ENCODE results near the gene VSIG2. TPM values are rescaled to one million over a fixed set of nuclear protein-coding genes. Genes with fewer than 3 reads are reported as not detected.
A peak's percentile ranks its signal among the peaks of the same experiment; 100 is the strongest.

The VSIG2 gene
- total RNA-seq, 4 donors from 2014 or later: 0.58 to 3.2 (median 1.2) TPM; not detected in 1

DNA sequence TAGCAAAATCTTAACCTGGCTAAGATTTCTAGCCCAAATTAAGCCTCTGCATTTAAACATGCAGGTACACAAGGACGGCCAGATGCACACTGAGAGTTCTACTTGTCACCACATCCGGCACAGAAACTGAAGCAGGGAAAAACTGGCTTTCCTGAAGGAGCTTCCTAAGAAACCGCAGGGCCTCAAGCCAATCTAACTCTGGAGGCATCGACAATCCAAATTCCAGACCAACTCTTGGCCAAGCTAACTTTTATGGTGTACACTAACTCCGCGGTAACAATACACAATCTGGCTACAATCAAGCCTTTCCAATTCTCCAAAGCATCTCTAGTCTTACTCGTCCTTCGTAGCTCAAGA is 46.9 kb upstream of the VSIG2 start:
- Histone ChIP-seq H3K4me1 (peaks cover 4 to 47% (median 21%) of the 10 kb centered on the region in 3 donors), H3K27ac (peak overlapping the region in 3 of 4 donors; percentile 95 to 99 (median 97)), H3K9me3 (no peaks in the 10 kb centered on the region), H3K4me3 (peak overlapping the region; percentile 81 to 99), H3K27me3 (no peaks in the 10 kb centered on the region), H3K36me3 (no peaks in the 10 kb centered on the region)
- 0 to 2% methylated on average over 8 of the region's 8 CpGs for WGBS, 2 donors (ENCODE audit: low coverage in 1 of 2)
- no peak for ATAC-seq
- TF ChIP-seq EP300 (IDR thresholded peaks at IDR 0.05) (no peak), POLR2AphosphoS5 (IDR thresholded peaks at IDR 0.05) (no peak), CTCF (IDR thresholded peaks at IDR 0.05) (no peak), POLR2A (IDR thresholded peaks at IDR 0.05) (no peak)

DNA sequence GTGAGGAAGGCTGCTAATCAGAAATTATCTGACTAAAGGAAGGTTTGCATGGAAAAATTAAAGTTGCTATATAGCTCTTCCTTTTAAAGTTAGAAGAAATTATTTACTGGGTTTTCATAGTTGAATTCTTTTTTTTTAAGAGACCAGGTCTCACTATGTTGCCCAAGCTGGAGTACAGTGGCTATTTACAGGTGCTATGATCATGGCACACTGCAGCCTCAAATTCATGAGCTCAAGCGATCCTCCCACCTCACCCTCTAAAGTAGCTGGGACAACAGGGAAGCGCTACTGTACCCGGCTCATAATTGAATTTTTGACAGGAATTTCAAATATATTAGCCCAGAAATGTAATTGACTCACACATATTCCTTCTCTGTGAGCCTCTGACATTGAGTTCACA is 44.3 kb upstream of the VSIG2 start:
- Histone ChIP-seq H3K36me3 (no peaks in the 10 kb centered on the region), H3K4me1 (peaks cover 4 to 57% (median 11%) of the 10 kb centered on the region in 3 donors), H3K27me3 (no peaks in the 10 kb centered on the region), H3K4me3 (no peak overlapping the region), H3K27ac (no peak overlapping the region), H3K9me3 (no peaks in the 10 kb centered on the region)
- TF ChIP-seq EP300 (IDR thresholded peaks at IDR 0.05) (no peak), POLR2A (IDR thresholded peaks at IDR 0.05) (no peak), POLR2AphosphoS5 (IDR thresholded peaks at IDR 0.05) (no peak), CTCF (IDR thresholded peaks at IDR 0.05) (no peak)
- WGBS, 2 donors (ENCODE audit: low coverage in 1 of 2): 69 to 88% methylated on average over 3 of the region's 3 CpGs
- ATAC-seq: no peak

GRCh38 chr11:124793466-124794278 is 41.6 kb upstream of the VSIG2 start:
- no peak overlapping the region for H3K27ac ChIP-seq
- 77 to 90% methylated on average over 2 of the region's 2 CpGs for WGBS, 2 donors (ENCODE audit: low coverage in 1 of 2)
- peaks cover under 1 to 42% (median 4%) of the 10 kb centered on the region in 3 donors for H3K4me1 ChIP-seq
- no peaks in the 10 kb centered on the region for H3K27me3 ChIP-seq
- H3K4me3 ChIP-seq: no peak overlapping the region
- TF ChIP-seq EP300 (IDR thresholded peaks at IDR 0.05): no peak
- peak; percentile 13 to 60 (median 42) for TF ChIP-seq CTCF (IDR thresholded peaks at IDR 0.05)
- H3K9me3 ChIP-seq: no peaks in the 10 kb centered on the region
- no peak for ATAC-seq
- H3K36me3 ChIP-seq: no peaks in the 10 kb centered on the region

GRCh38 chr11:124791626-124792341 is 39.7 kb upstream of the VSIG2 start:
- no peaks in the 10 kb centered on the region for H3K36me3 ChIP-seq
- 77 to 90% methylated on average over 3 to 4 of the region's 4 CpGs for WGBS, 2 donors (ENCODE audit: low coverage in 1 of 2)
- no peak for TF ChIP-seq CTCF (IDR thresholded peaks at IDR 0.05)
- no peak for TF ChIP-seq POLR2AphosphoS5 (IDR thresholded peaks at IDR 0.05)
- TF ChIP-seq EP300 (IDR thresholded peaks at IDR 0.05): no peak
- no peak for TF ChIP-seq POLR2A (IDR thresholded peaks at IDR 0.05)
- H3K4me1 ChIP-seq: peaks cover 0 to 23% (median 0%) of the 10 kb centered on the region in 3 donors
- no peak overlapping the region for H3K27ac ChIP-seq
- H3K9me3 ChIP-seq: no peaks in the 10 kb centered on the region
- H3K27me3 ChIP-seq: no peaks in the 10 kb centered on the region
- ATAC-seq: no peak
- H3K4me3 ChIP-seq: no peak overlapping the region

All from gastroesophageal sphincter (tissue), 4 donors.